SK-N-MC (cell line): ENCODE results near the gene SLC27A1.

Source experiments
- EZH2 ChIP-seq: fragments of 200-600 bp; sonication (generic); IDR thresholded peaks from one replicate; pipeline ENCODE4 v1.6.1; 2017; ENCODE audit warnings: antibody characterized with exemption
- FOXP2 ChIP-seq: optimal IDR thresholded peaks from 2 replicates; pipeline ENCODE3; 2011; ENCODE audit warnings: mild to moderate bottlenecking, moderate library complexity; ENCODE audit not compliant: insufficient read depth; ENCODE audit errors: extremely low read length, control extremely low read depth
- POLR2AphosphoS5 ChIP-seq: IDR thresholded peaks from 2 replicates; pipeline ENCODE4 v1.6.1; 2012; ENCODE audit warnings: mild to moderate bottlenecking, low read depth, low read length, borderline replicate concordance

DNA sequence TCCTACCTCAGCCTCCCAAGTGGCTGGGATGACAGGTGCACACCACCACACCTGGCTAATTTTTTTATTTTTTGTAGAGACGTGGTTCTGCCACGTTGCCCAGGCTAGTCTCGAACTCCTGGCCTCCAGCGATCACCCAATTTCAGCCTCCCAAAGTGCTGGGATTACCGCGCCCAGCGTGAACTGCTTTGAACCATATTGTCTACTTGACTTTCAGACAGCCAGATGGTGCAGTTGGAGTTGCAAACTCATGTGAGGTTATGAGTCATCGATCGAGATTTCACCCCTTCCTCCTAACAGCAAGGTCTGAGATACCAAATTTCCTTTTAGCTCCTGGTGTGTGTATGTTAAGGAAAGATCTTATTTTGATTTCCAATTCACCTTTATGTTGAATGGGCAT, 2.7 kb downstream of the SLC27A1 start:
- no peak for TF ChIP-seq EZH2
- TF ChIP-seq POLR2AphosphoS5, result no peak
- TF ChIP-seq FOXP2, result no peak
